Endothelial cell of umbilical vein (primary cell): Measurements from ENCODE around the gene EEFSEC. TPM values are rescaled to one million over a fixed set of nuclear protein-coding genes. Genes with fewer than 3 reads are reported as not detected.

Experiments
- BruUV-seq: library from RNA; stranded (reverse); fragments of 400-500 nt; replicated peaks from 2 replicates; lab custom pipeline; 2021; lab: Mats Ljungman, UMichigan
- CTCF ChIA-PET: fragments of 300-600, 350-600 bp; sonication (Branson Sonifier 250); formaldehyde crosslinking; loops from one replicate; lab custom pipeline; 2021; ENCODE audit warnings: antibody characterized with exemption, inconsistent platforms; lab: Charles Lee
- POLR2A ChIA-PET: fragments of 300-600, 350-600 bp; sonication (Branson Sonifier 250); formaldehyde crosslinking; loops from one replicate; lab custom pipeline; 2021; ENCODE audit warnings: antibody characterized with exemption, inconsistent platforms; lab: Charles Lee
- DNase-seq: peaks from one replicate; pipeline ENCODE4 v3.0.0-alpha.2; 2011; ENCODE audit warnings: low read depth, low spot score
- FAIRE-seq: peaks from 2 replicates; lab custom pipeline; 2011; peaks lifted over from hg19 to GRCh38; lab: Jason Lieb, UNC
- H2AFZ ChIP-seq: 2 replicates; pipeline ENCODE4 v1.6.0; 2012; ENCODE audit warnings: low read depth, low read length, control low read depth, inconsistent platforms
- H3K27ac ChIP-seq: 2 replicates; pipeline ENCODE4 v1.5.1; 2011; ENCODE audit warnings: low read depth, mild to moderate bottlenecking, control low read depth, low read length, moderate library complexity; ENCODE audit not compliant: insufficient read depth
- H3K27me3 ChIP-seq, 2 experiments: 2 replicates each; pipeline versions ENCODE4 v1.6.0 to v1.6.1; 2011; ENCODE audit warnings: low read length in 2 of 2, mixed read lengths in 1 of 2; ENCODE audit not compliant: control insufficient read depth in 2 of 2, insufficient read depth in 2 of 2
- H3K36me3 ChIP-seq, 2 experiments: 2 replicates in 1 of 2; 3 replicates in 1 of 2; pipeline ENCODE4 v1.5.1; 2011; ENCODE audit warnings: low read length in 2 of 2, mild to moderate bottlenecking in 1 of 2, moderate library complexity in 1 of 2; ENCODE audit not compliant: control insufficient read depth in 2 of 2, insufficient read depth in 2 of 2; ENCODE audit errors: extremely low read depth in 1 of 2
- H3K4me1 ChIP-seq: 3 replicates; pipeline ENCODE4 v1.5.1; 2011; ENCODE audit warnings: mild to moderate bottlenecking, low read length; ENCODE audit not compliant: control insufficient read depth, insufficient read depth; ENCODE audit errors: extremely low read depth
- H3K4me2 ChIP-seq: 2 replicates; pipeline ENCODE4 v1.6.1; 2011; ENCODE audit warnings: low read length, control low read depth, mixed read lengths; ENCODE audit not compliant: insufficient read depth
- H3K4me3 ChIP-seq, 3 experiments: fragments of 200-600 bp in 1 of 3; sonication (generic), shearing (Covaris generic) in 1 of 3; replicated peaks in 1 of 3; 2 replicates each; pipeline ENCODE4 v1.5.1; 2011 to 2016; ENCODE audit warnings: control low read depth in 3 of 3, low read length in 3 of 3, mild to moderate bottlenecking in 2 of 3, inconsistent platforms in 1 of 3, low read depth in 1 of 3, moderate library complexity in 1 of 3; ENCODE audit not compliant: insufficient read depth in 1 of 3
- H3K79me2 ChIP-seq: 2 replicates; pipeline ENCODE4 v1.6.0; 2012; ENCODE audit warnings: low read length, inconsistent platforms; ENCODE audit not compliant: control insufficient read depth, insufficient read depth
- H3K9ac ChIP-seq: replicated peaks from 2 replicates; pipeline ENCODE3; 2011; ENCODE audit warnings: low read length, control low read depth; ENCODE audit not compliant: insufficient read depth; ENCODE audit errors: extremely low read depth
- H3K9me1 ChIP-seq: replicated peaks from 3 replicates; pipeline ENCODE4 v1.6.0; 2011; ENCODE audit warnings: mild to moderate bottlenecking, low read length; ENCODE audit not compliant: control insufficient read depth, insufficient read depth; ENCODE audit errors: extremely low read depth
- H3K9me3 ChIP-seq: replicated peaks from 2 replicates; pipeline ENCODE4 v1.5.1; 2012; ENCODE audit warnings: low read length, inconsistent platforms; ENCODE audit not compliant: control insufficient read depth, insufficient read depth
- H4K20me1 ChIP-seq: replicated peaks from 2 replicates; pipeline ENCODE3; 2011; ENCODE audit warnings: mild to moderate bottlenecking, low read length; ENCODE audit not compliant: control insufficient read depth, insufficient read depth; ENCODE audit errors: extremely low read depth
- FOS ChIP-seq: IDR thresholded peaks from 2 replicates; pipeline ENCODE4 v1.6.1; 2011; ENCODE audit warnings: mild to moderate bottlenecking, low read length, moderate library complexity, borderline replicate concordance; ENCODE audit not compliant: insufficient read depth
- GATA2 ChIP-seq: IDR thresholded peaks from 2 replicates; pipeline ENCODE4 v1.7.0; 2011; ENCODE audit warnings: low read depth, mild to moderate bottlenecking, moderate library complexity, mixed read lengths, low read length; ENCODE audit not compliant: insufficient read length, insufficient read depth
- JUN ChIP-seq: IDR thresholded peaks from 2 replicates; pipeline ENCODE4 v1.6.1; 2011; ENCODE audit warnings: borderline replicate concordance, low read depth; ENCODE audit not compliant: insufficient read length, insufficient read depth
- MYC ChIP-seq: IDR thresholded peaks from one replicate; pipeline ENCODE4 v1.6.1; 2011; ENCODE audit warnings: mild to moderate bottlenecking, low read depth, low read length
- POLR2A ChIP-seq: IDR thresholded peaks from 2 replicates; pipeline ENCODE4 v1.6.1; 2012; ENCODE audit warnings: low read depth, mild to moderate bottlenecking, control low read depth, low read length
- POLR2AphosphoS5 ChIP-seq: IDR thresholded peaks from 2 replicates; pipeline ENCODE4 v1.6.1; 2012; ENCODE audit warnings: low read depth, mild to moderate bottlenecking, control low read depth, low read length, moderate library complexity; ENCODE audit not compliant: insufficient read depth
- dilution Hi-C: fragments of 300-500 bp; cut with MboI; formaldehyde crosslinking; loops from one replicate; pipeline ENCODE4 v1.15.0; 2019; ENCODE audit warnings: low sequenced_read_pairs; ENCODE audit not compliant: extremely low pct_ligation_motif_present
- intact Hi-C: fragments of 100-400 bp; cut with micrococcal nuclease; formaldehyde crosslinking; loops from one replicate; pipeline ENCODE4 v1.10.0; 2022
- polyA plus RNA-seq, 4 experiments: library from polyadenylated mRNA; depleted of rRNA in 3 of 4; stranded (reverse) in 3 of 4; unstranded in 1 of 4; fragments of >200 nt; gene quantifications; 2 replicates each; pipeline versions ENCODE4 v1.2.1 to v1.2.3, GENCODE V29; 2011 to 2012; ENCODE audit warnings: missing spikeins in 1 of 4
- total RNA-seq: library from RNA; stranded (reverse); gene quantifications from 2 replicates; pipeline ENCODE4 v1.2.3, GENCODE V29; 2021
- TF ChIP-seq, protein P1 (sequence below): IDR thresholded peaks from 2 replicates; pipeline ENCODE4 v1.6.1; 2011; ENCODE audit not compliant: insufficient read depth, insufficient read length
- TF ChIP-seq, protein P2 (sequence below), 2 donors: IDR thresholded peaks; 1 replicate in 1 of 2; 2 replicates in 1 of 2; pipeline ENCODE4 v1.5.1; 2011; ENCODE audit warnings: low read length in 2 of 2, mild to moderate bottlenecking in 2 of 2, moderate library complexity in 2 of 2, control low read depth in 1 of 2, inconsistent platforms in 1 of 2, low read depth in 1 of 2; ENCODE audit not compliant: insufficient read depth in 1 of 2; ENCODE audit errors: extremely low read depth in 1 of 2

Gene EEFSEC
- total and polyA plus RNA-seq, 2 donors (not counting 3 experiments of a cell fraction or from before 2014, with no cell fraction given), result 13.1 to 14.5 TPM

DNA sequence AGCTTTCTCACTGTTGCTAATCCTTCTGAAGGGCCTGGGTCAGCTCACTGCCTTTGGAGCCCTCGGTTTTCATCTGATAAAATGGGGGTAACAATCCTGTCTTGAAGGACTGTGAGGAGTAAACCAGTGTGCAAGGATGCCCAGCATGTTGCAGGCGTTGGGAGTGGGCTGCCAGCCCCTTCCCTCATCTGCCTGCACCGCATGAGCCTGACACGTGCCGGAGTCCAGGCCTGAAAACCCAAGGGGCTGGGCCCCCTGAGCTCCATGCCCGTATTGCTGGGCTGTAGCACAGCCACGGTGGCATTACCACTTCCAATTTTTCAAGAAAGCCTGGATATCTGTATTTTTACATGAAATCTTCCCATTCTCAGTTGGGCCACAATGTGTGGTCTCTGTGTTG lies 215.3 kb downstream of the EEFSEC start:
- H2AFZ ChIP-seq, result no peak overlapping the region
- H3K27me3 ChIP-seq, result no peaks in the 10 kb centered on the region
- peaks cover 3% of the 10 kb centered on the region for H3K4me1 ChIP-seq
- DNase-seq (no peak), FAIRE-seq (no peak)
- intact Hi-C loops (no loop called here), dilution Hi-C loops (no loop called here)
- no peaks in the 10 kb centered on the region for H3K9me3 ChIP-seq
- H3K79me2 ChIP-seq, result no peaks in the 10 kb centered on the region
- ChIA-PET POLR2A (no interaction called here), CTCF (interaction anchor here (1.2 kb wide), 1 partner anchor 129 kb away, joined by 4 read pairs; no protein-coding TSS in a partner anchor)
- H3K27ac ChIP-seq, result no peak overlapping the region
- H4K20me1 ChIP-seq, result no peaks in the 10 kb centered on the region
- no peak overlapping the region for H3K9ac ChIP-seq
- TF ChIP-seq GATA2 (no peak), MYC (no peak), JUN (no peak), FOS (no peak), POLR2A (no peak), POLR2AphosphoS5 (no peak)
- TF ChIP-seq, protein P1, sequence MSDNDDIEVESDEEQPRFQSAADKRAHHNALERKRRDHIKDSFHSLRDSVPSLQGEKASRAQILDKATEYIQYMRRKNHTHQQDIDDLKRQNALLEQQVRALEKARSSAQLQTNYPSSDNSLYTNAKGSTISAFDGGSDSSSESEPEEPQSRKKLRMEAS, result no peak
- TF ChIP-seq, protein P2, sequence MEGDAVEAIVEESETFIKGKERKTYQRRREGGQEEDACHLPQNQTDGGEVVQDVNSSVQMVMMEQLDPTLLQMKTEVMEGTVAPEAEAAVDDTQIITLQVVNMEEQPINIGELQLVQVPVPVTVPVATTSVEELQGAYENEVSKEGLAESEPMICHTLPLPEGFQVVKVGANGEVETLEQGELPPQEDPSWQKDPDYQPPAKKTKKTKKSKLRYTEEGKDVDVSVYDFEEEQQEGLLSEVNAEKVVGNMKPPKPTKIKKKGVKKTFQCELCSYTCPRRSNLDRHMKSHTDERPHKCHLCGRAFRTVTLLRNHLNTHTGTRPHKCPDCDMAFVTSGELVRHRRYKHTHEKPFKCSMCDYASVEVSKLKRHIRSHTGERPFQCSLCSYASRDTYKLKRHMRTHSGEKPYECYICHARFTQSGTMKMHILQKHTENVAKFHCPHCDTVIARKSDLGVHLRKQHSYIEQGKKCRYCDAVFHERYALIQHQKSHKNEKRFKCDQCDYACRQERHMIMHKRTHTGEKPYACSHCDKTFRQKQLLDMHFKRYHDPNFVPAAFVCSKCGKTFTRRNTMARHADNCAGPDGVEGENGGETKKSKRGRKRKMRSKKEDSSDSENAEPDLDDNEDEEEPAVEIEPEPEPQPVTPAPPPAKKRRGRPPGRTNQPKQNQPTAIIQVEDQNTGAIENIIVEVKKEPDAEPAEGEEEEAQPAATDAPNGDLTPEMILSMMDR (IDR thresholded peaks at IDR 0.05; ENCODE audit: extremely low read depth in 1 of 2, insufficient read depth in 1 of 2, low read depth in 1 of 2, low read length in 2 of 2), result no peak
- H3K4me3 ChIP-seq, result no peak overlapping the region
- no TSS peak for BruUV-seq
- H3K36me3 ChIP-seq, result no peaks in the 10 kb centered on the region
- H3K9me1 ChIP-seq, result no peaks in the 10 kb centered on the region
- no peak overlapping the region for H3K4me2 ChIP-seq
